ENCODE measurements around the gene RAPGEF5.
A peak's percentile ranks its signal among the peaks of the same experiment; 100 is the strongest.

Gene RAPGEF5

DNA sequence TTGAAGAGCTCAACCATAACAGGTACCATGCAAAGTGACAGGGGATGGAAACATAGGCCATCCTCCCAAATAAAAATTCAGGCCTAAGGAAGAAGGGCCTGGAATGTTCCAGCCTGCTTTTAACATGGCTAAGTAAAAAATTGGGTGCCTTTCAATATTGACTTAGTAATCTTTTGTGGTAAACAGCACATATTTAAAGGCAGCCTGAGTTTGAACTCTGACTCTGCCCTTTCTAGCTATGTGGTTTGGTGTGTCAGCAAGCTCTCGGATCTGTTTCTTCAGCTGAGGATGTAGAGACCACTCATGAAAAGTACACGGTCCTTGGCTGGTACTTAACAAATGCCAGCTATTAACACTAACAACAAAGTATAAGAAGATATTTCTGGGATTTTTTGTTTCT is 219.5 kb downstream of the RAPGEF5 start:
- WGBS (ENCODE audit: extremely low coverage, insufficient coverage, insufficient read length): no CpG with 5 or more reads among the region's 2 CpGs
- H3K79me2 ChIP-seq (ENCODE audit: control insufficient read depth, insufficient read depth, low read length, poor library complexity): no peaks in the 10 kb centered on the region
- no peak overlapping the region for H2AFZ ChIP-seq (ENCODE audit: insufficient read depth, low read length, poor library complexity)
- no peak overlapping the region for H3K18ac ChIP-seq (ENCODE audit: low read length)
- H3K14ac ChIP-seq (ENCODE audit: low read length): no peak overlapping the region
- no peak overlapping the region for H2AK5ac ChIP-seq (ENCODE audit: low read length)
- no peak overlapping the region for H4K12ac ChIP-seq (ENCODE audit: low read depth, low read length)
- H3K79me1 ChIP-seq (ENCODE audit: low read length): peaks cover 4% of the 10 kb centered on the region
- peaks cover 0 to 2% of the 10 kb centered on the region in 2 experiments for H3K36me3 ChIP-seq (ENCODE audit: control insufficient read depth in 1 of 2, insufficient read depth in 2 of 2, low read length in 2 of 2)
- H3K4me1 ChIP-seq (ENCODE audit: control insufficient read depth in 1 of 2, insufficient read depth in 2 of 2, low read length in 2 of 2): peaks cover 10 to 15% of the 10 kb centered on the region in 2 experiments
- H2BK120ac ChIP-seq (ENCODE audit: insufficient read depth, low read length, poor library complexity): no peak overlapping the region
- no peak overlapping the region for H2BK5ac ChIP-seq (ENCODE audit: low read depth, low read length, poor library complexity)
- no peaks in the 10 kb centered on the region for H3K9me3 ChIP-seq (ENCODE audit: insufficient read depth, low read depth, low read length)
- no peak overlapping the region for H3K4me2 ChIP-seq (ENCODE audit: low read length)
- H3K23ac ChIP-seq (ENCODE audit: low read length): no peak overlapping the region
- no peak overlapping the region for H4K8ac ChIP-seq (ENCODE audit: low read depth, low read length)
- no peak overlapping the region for H3K9ac ChIP-seq (ENCODE audit: low read length)
- H3K4ac ChIP-seq (ENCODE audit: low read depth, low read length): no peak overlapping the region
- H4K91ac ChIP-seq (ENCODE audit: low read depth, low read length): no peak overlapping the region
- H3K4me3 ChIP-seq (ENCODE audit: low read depth, low read length): no peak overlapping the region
- no peak overlapping the region for H3K27ac ChIP-seq (ENCODE audit: low read depth, low read length)
- H2BK12ac ChIP-seq (ENCODE audit: low read length): no peak overlapping the region
- no peaks in the 10 kb centered on the region for H3K27me3 ChIP-seq (ENCODE audit: insufficient read depth, low read length)
- no peak for DNase-seq

- Histone ChIP-seq H3K18ac (ENCODE audit: low read length) (no peak overlapping the region), H3K27ac (ENCODE audit: low read depth, low read length) (no peak overlapping the region), H2BK5ac (ENCODE audit: low read depth, low read length, poor library complexity) (no peak overlapping the region), H3K4me3 (ENCODE audit: low read depth, low read length) (no peak overlapping the region), H2BK120ac (ENCODE audit: insufficient read depth, low read length, poor library complexity) (no peak overlapping the region), H3K79me2 (ENCODE audit: control insufficient read depth, insufficient read depth, low read length, poor library complexity) (no peaks in the 10 kb centered on the region), H3K36me3 (ENCODE audit: control insufficient read depth in 1 of 2, insufficient read depth in 2 of 2, low read length in 2 of 2) (peaks cover 0 to 2% of the 10 kb centered on the region in 2 experiments), H3K9ac (ENCODE audit: low read length) (no peak overlapping the region), H3K4me2 (ENCODE audit: low read length) (no peak overlapping the region), H2BK12ac (ENCODE audit: low read length) (no peak overlapping the region), H4K8ac (ENCODE audit: low read depth, low read length) (no peak overlapping the region), H3K4me1 (ENCODE audit: control insufficient read depth in 1 of 2, insufficient read depth in 2 of 2, low read length in 2 of 2) (peaks cover 10 to 14% of the 10 kb centered on the region in 2 experiments), H3K23ac (ENCODE audit: low read length) (no peak overlapping the region), H4K12ac (ENCODE audit: low read depth, low read length) (no peak overlapping the region), H2AK5ac (ENCODE audit: low read length) (no peak overlapping the region), H3K9me3 (ENCODE audit: insufficient read depth, low read depth, low read length) (no peaks in the 10 kb centered on the region), H3K4ac (ENCODE audit: low read depth, low read length) (no peak overlapping the region), H3K27me3 (ENCODE audit: insufficient read depth, low read length) (no peaks in the 10 kb centered on the region), H2AFZ (ENCODE audit: insufficient read depth, low read length, poor library complexity) (no peak overlapping the region), H4K91ac (ENCODE audit: low read depth, low read length) (no peak overlapping the region), H3K79me1 (ENCODE audit: low read length) (peaks cover 4% of the 10 kb centered on the region), H3K14ac (ENCODE audit: low read length) (no peak overlapping the region)
- peak in 1 of 2 donors; percentile 17 for DNase-seq
- no CpG with 5 or more reads among the region's 2 CpGs for WGBS (ENCODE audit: extremely low coverage, insufficient coverage, insufficient read length)
These were observed 219.9 kb downstream of the RAPGEF5 start for GRCh38 chr7:22137026-22137425.

GRCh38 chr7:22129819-22130580 is 227.0 kb downstream of the RAPGEF5 start:
- Histone ChIP-seq H3K4me3 (ENCODE audit: low read depth, low read length) (no peak overlapping the region), H3K4me2 (ENCODE audit: low read length) (no peak overlapping the region), H4K91ac (ENCODE audit: low read depth, low read length) (no peak overlapping the region), H3K36me3 (ENCODE audit: control insufficient read depth in 1 of 2, insufficient read depth in 2 of 2, low read length in 2 of 2) (no peaks in the 10 kb centered on the region), H4K12ac (ENCODE audit: low read depth, low read length) (no peak overlapping the region), H2BK5ac (ENCODE audit: low read depth, low read length, poor library complexity) (no peak overlapping the region), H3K14ac (ENCODE audit: low read length) (no peak overlapping the region), H2AK5ac (ENCODE audit: low read length) (no peak overlapping the region), H4K8ac (ENCODE audit: low read depth, low read length) (no peak overlapping the region), H3K23ac (ENCODE audit: low read length) (no peak overlapping the region), H3K18ac (ENCODE audit: low read length) (no peak overlapping the region), H2BK12ac (ENCODE audit: low read length) (no peak overlapping the region), H3K4ac (ENCODE audit: low read depth, low read length) (no peak overlapping the region), H3K79me1 (ENCODE audit: low read length) (no peaks in the 10 kb centered on the region), H3K9ac (ENCODE audit: low read length) (no peak overlapping the region), H3K4me1 (ENCODE audit: control insufficient read depth in 1 of 2, insufficient read depth in 2 of 2, low read length in 2 of 2) (peaks cover 3 to 8% of the 10 kb centered on the region in 2 experiments), H2BK120ac (ENCODE audit: insufficient read depth, low read length, poor library complexity) (no peak overlapping the region), H3K27me3 (ENCODE audit: insufficient read depth, low read length) (no peaks in the 10 kb centered on the region), H3K27ac (ENCODE audit: low read depth, low read length) (no peak overlapping the region), H2AFZ (ENCODE audit: insufficient read depth, low read length, poor library complexity) (no peak overlapping the region), H3K9me3 (ENCODE audit: insufficient read depth, low read depth, low read length) (no peaks in the 10 kb centered on the region), H3K79me2 (ENCODE audit: control insufficient read depth, insufficient read depth, low read length, poor library complexity) (no peaks in the 10 kb centered on the region)
- WGBS (ENCODE audit: extremely low coverage, insufficient coverage, insufficient read length): no CpG with 5 or more reads among the region's 4 CpGs
- no peak for DNase-seq

DNA sequence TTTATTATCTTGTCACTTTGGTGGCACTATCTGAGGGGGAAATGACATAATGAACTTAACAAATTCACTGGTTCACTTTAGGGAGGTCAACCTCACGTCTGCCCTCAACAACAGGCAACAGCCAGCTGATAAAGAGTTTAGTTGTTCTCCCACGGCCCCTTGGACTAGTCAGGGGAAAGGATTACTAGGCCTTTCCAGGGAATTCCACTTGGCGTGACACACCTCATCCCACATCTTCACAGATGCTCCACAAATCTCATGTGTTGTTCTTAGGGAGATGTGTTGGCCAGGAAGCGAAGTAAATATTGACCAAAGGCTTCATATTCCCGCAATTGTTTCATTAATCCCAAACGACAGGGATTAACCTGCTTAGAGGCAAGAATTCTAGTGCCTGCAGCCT is 227.8 kb downstream of the RAPGEF5 start:
- no peak overlapping the region for H2BK5ac ChIP-seq (ENCODE audit: low read depth, low read length, poor library complexity)
- H3K27me3 ChIP-seq (ENCODE audit: insufficient read depth, low read length): no peaks in the 10 kb centered on the region
- H2BK120ac ChIP-seq (ENCODE audit: insufficient read depth, low read length, poor library complexity): no peak overlapping the region
- WGBS (ENCODE audit: extremely low coverage, insufficient coverage, insufficient read length): no CpG with 5 or more reads among the region's 6 CpGs
- H3K4me1 ChIP-seq (ENCODE audit: control insufficient read depth in 1 of 2, insufficient read depth in 2 of 2, low read length in 2 of 2): peaks cover 3 to 8% of the 10 kb centered on the region in 2 experiments
- H3K27ac ChIP-seq (ENCODE audit: low read depth, low read length): no peak overlapping the region
- no peak overlapping the region for H3K4me2 ChIP-seq (ENCODE audit: low read length)
- H3K79me2 ChIP-seq (ENCODE audit: control insufficient read depth, insufficient read depth, low read length, poor library complexity): no peaks in the 10 kb centered on the region
- H3K4ac ChIP-seq (ENCODE audit: low read depth, low read length): no peak overlapping the region
- no peak for DNase-seq
- H4K12ac ChIP-seq (ENCODE audit: low read depth, low read length): no peak overlapping the region
- no peak overlapping the region for H3K9ac ChIP-seq (ENCODE audit: low read length)
- H3K79me1 ChIP-seq (ENCODE audit: low read length): no peaks in the 10 kb centered on the region
- H3K14ac ChIP-seq (ENCODE audit: low read length): no peak overlapping the region
- H2AK5ac ChIP-seq (ENCODE audit: low read length): no peak overlapping the region
- H2AFZ ChIP-seq (ENCODE audit: insufficient read depth, low read length, poor library complexity): no peak overlapping the region
- no peak overlapping the region for H3K23ac ChIP-seq (ENCODE audit: low read length)
- H3K9me3 ChIP-seq (ENCODE audit: insufficient read depth, low read depth, low read length): no peaks in the 10 kb centered on the region
- no peak overlapping the region for H4K91ac ChIP-seq (ENCODE audit: low read depth, low read length)
- no peak overlapping the region for H4K8ac ChIP-seq (ENCODE audit: low read depth, low read length)
- H3K36me3 ChIP-seq (ENCODE audit: control insufficient read depth in 1 of 2, insufficient read depth in 2 of 2, low read length in 2 of 2): no peaks in the 10 kb centered on the region
- no peak overlapping the region for H3K4me3 ChIP-seq (ENCODE audit: low read depth, low read length)
- H3K18ac ChIP-seq (ENCODE audit: low read length): no peak overlapping the region
- no peak overlapping the region for H2BK12ac ChIP-seq (ENCODE audit: low read length)

Measured in trophoblast cell (in vitro differentiated cells and primary cell).